HG02938 (cell line): ENCODE measurements around the gene MYLK.

ENCODE experiments used
- ATAC-seq: cut with Tn5 transposase; IDR thresholded peaks from one replicate; pipeline ENCODE4 v1.9.1; 2021; ENCODE audit warnings: mild to moderate bottlenecking, moderate library complexity; ENCODE audit not compliant: unreplicated experiment

Gene MYLK

GRCh38 chr3:123821920-123822319 lies 62.2 kb downstream of the MYLK start:
- no peak for ATAC-seq

GRCh38 chr3:123819949-123820348 lies 64.2 kb downstream of the MYLK start:
- no peak for ATAC-seq

DNA sequence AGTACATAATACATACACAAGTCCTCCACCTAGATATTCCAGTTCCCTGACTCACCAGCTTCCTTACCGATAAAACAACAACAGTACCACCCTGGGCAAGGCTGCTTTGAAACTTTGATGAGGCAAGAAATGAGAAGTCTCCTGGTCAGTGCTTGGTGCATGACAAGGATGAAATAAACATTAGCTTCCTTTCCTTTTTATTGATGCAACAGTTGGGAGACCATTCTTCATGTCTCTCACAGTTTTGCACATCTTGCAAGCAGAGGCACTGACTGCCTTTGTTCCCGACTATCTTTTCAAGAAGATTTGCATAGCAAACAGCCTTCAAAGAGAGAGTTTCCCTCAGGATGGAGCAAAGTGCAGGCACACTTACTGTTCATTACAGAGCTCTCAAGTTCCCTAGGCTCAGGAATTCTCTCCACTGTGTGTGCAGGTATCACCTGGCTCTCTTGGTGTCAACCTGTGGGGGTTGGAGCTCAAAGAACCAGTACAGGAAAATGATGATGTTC lies 65.2 kb downstream of the MYLK start:
- ATAC-seq = no peak

- no peak for ATAC-seq
These were observed 65.7 kb downstream of the MYLK start for GRCh38 chr3:123818324-123818920.

DNA sequence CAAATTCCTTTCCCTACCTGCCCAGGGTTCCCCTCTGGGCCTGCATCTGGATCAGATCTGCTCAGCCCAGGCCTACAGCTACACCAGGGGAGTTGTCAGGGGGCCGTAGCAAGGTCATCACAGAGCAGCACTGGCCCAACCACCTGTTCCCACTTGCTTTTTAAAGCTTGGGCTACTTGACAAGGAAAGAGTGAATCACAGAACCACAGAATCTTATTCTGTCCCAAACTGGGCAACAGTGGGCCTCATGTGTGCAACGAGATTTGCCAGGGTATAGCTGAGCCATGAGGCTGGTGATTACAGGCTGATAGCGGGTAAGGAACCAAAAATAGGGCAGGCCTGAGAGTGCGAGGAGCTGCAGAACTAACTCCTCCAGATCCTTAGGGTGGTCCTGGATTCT lies 66.7 kb downstream of the MYLK start:
- ATAC-seq = no peak

DNA sequence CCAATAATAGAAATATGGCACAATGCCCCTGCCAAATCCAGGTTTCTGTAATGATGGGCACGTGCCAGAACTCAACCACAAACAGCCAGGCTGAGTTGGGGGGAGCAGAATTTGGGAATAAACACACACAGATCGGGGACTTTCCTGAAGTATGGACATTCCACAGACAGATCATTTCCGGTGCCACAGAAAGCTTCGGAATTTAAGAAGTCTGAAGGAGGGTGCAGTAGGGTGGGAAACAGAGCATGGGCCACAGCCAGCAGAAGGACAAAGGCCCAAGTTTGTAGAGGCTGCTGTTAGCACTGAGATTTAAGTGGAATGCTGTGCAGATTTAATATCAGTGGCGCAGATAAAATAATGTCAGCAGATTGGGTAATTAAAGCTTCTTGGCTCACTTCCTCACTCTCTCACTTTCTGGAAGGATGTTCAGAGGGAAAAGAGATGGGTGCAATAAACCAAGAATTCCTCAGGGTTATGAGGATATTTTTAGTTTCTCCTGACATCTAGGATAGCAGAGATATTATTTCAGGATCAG lies 67.4 kb downstream of the MYLK start:
- no peak for ATAC-seq

DNA sequence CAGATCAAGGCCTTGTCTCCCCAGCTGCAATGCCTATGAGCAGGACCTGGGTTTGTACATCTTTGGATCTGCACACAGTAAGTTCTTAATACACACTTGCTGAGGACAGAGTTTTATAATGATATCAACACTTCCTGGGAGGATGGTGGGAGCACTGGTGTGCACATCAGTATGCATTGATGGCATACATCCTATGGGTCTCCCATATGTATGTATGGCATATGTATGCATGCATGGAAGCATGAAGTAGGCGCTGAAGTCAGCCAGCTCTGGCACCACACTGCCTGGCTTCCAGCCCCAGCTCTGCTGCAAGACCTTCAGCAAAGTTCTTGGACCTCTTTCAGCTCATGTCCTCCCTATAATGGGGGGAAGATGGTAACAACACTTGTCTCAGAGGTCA lies 68.2 kb downstream of the MYLK start:
- ATAC-seq = no peak

- ATAC-seq = no peak
These were observed 70.3 kb downstream of the MYLK start for GRCh38 chr3:123813876-123814275.

DNA sequence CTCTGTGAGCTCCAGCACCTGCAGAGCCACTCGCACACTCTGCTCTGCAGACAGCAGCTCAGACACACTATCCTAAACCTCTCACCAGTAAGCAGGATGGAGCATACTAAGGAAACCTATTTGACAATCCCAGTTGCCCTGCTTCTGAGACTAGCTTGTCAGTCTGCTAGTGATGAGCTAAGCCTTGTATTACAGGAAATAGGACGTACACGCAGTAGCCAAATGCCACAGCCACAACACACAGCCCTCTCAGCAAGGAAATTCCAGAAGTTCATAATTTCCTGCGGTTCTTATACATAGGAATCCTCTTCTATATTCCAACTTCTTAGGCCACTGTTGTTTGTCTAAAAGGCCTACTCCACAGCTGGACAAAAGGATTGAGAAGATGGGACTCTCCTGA lies 74.5 kb downstream of the MYLK start:
- no peak for ATAC-seq

DNA sequence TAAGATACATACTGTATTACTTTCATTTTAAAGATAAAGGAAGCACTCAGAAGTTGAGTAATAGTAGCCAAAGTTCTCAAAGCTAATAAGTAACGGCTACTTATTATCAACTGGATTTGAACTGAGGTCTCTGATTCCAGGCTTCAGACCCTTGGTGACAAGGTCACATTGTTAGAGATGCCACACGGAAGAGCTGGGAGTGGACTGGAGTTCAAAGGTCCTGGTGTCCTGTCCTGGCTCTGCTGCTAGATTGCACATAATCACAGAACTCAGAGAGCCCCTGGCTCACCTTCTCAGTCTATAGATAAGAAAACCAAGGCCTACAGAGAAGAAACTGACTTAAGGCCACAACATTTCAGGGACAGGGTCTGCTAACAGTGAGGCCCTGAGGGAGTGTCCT lies 75.3 kb downstream of the MYLK start:
- no peak for ATAC-seq

DNA sequence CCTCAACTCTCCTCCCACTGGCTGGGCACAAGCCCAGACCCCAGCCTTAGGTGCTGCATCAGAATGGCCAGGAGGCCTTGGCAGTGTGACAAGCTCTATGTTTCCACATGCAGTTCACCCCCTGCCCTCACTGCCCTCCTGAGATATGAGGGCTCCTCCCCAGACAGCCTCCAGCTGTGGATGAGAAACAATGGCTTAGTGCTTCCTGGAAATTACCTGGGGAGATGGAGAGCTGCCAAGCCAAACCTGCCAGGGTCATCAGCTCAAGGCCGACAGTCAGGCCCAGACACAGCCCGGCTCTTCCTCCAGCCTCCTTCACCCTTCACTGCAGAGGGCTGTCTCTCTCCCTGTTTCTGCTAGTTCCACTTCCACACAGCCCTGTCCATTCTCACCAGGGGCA lies 76.3 kb downstream of the MYLK start:
- no peak for ATAC-seq

GRCh38 chr3:123805504-123805903 lies 78.6 kb downstream of the MYLK start:
- no peak for ATAC-seq

GRCh38 chr3:123805101-123805500 lies 79.0 kb downstream of the MYLK start:
- no peak for ATAC-seq

- ATAC-seq = no peak
These were observed 79.5 kb downstream of the MYLK start for GRCh38 chr3:123804676-123805075.

- ATAC-seq = no peak
These were observed 80.6 kb downstream of the MYLK start for GRCh38 chr3:123803521-123803920.

DNA sequence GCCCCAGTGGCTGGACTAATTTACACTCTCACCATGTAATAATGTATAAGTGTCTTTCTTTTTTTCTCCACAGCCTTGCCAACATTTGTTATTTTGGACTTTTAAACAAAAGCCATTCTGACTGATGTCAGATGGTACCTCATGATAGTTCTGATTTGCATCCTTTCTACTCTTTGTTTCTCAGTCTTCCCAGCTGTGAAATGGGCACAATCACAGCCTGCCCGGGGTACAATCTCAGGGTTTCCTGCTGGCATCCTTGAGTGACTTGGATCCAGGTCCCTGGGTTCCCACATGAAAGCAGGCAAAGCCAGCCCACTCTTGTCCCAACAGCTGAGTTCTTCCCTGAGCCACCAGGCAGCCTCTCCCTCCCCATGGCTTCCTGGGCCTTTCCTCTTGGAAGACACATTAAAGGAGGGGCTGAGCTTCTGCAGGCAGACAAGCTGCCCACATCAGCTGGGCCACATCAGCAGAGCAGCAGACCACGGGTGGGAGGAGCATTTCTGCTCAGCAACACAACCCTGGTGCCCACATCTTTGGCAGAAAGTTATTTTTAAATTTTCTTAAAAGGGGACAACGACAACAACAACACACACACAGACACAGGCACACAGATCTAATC lies 82.0 kb downstream of the MYLK start:
- ATAC-seq = no peak

DNA sequence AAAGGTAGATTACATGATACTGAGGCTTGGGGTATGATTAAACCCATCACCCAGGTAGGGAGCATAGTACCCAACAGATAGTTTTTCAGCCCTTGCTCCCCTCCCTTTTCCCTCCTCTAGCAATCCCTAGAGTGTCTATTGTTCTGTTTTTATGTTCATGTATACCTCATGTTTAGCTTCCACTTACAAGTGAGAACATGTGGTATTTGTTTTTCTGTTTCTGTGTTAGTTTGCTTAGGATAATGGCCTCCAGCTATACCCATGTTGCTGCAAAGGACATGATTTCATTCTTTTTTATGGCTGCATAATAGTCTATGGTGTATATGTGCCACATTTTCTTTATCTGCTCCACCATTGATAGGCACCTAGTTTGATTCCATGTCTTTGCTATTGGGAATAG lies 82.7 kb downstream of the MYLK start:
- ATAC-seq = no peak

DNA sequence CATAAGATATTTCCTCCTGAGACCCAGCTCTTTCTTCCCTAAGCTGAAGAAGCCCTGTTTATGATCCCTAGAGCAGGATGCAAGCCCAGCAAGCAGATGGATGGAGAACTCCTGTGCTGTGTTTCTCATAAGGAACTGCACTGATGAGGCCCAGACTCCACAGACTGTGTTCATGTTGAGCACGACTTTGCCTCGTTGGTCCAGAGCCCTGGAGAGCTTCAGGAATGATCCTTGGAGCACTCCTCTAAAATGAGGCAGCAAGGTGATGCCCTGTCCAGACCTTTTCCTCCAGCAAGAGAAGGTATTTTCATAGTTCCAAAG lies 83.8 kb downstream of the MYLK start:
- no peak for ATAC-seq

DNA sequence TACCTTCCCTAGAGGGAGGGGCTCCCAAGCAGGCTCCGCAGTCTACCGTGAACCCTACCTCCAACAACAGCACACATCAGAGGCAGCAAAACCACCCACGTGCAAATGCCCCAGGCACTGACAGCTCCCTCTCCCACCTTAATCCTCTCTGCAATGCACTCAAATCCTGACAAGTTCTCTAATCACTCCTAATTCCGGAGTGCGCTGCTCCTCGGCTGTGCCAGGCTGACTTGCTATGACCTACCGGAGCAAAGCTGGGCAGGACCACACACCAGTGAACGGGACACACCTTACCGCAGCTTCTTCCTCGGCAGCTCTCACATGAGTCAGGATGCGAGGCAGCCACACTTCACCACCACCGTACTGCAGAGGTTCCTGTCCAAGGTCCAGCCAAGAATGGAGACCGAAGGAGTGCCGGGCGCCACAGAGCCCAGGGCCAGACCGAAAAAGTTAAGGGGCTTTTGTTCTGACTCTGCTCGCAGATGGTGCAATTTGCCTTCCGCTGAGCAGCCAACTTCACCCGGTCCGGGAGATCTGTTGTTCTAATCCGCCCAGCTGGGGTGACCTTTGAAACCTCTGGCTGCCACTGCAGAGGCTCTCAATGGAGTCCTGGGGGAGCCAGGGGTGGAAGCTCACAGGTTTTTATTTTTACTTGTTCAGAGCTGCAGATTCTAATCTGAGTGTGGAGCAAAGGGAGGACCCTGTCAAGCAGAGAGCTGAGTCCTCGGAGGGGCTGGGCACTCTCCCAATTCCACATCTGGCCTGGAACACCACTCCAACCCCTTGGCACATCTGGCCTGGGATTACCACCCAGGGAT lies 84.4 kb downstream of the MYLK start:
- ATAC-seq = no peak

DNA sequence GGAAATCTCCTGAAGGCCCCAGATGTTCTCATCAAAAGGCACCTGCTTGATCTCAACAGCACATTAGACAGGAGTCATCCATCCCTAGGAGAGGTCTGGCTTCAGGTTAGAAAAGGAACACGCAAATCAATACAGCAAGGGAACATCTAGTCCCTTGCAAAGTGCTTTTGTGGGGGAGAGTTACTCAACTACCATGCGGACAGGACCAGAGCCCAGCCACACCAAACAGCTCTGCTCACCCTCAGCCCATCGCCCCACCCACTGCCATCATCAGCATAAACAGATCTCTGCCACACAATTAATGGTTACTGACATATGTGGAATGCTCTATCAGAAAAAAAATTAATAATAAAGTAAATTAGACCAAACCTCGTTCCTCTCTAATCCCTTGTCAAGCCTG lies 85.6 kb downstream of the MYLK start:
- no peak for ATAC-seq

DNA sequence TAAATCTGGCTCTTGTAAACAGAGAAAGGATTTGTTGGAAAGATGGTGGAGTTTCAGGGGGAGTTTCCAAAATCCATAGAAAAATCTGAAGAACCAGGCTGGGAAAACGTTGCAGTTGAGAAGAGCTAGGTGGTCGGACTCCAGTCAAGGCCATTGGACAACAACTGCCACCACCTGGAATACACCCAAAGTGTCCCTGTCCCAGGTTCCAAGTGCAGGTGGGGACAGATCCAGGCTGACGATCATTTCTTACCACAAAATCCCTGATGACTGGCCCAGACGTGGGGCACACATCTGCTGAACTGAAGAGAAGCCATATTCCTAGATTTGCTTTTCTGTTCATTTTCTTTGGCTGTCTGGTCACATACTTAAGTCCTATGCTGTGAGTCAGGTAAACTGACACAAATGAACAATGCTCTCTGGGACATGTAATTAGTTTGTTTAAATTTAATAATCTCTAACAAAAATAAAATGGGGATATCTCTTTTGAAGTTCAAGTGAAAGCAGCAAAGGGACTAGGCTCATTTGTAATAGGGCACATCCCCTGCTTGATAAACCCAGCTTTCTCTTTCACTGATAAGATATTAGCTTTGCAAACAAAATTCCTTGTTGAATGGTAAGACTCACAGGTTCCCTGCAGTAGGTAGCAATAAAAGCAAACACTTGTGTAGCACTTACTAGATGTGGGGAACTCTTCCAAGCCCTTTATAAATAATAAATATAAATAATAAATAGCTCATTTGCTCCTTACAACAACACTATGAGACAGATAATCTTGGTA lies 88.5 kb downstream of the MYLK start:
- no peak for ATAC-seq
